ENCODE measurements around the gene MAP2K7.

- TF ChIP-seq, protein P1, sequence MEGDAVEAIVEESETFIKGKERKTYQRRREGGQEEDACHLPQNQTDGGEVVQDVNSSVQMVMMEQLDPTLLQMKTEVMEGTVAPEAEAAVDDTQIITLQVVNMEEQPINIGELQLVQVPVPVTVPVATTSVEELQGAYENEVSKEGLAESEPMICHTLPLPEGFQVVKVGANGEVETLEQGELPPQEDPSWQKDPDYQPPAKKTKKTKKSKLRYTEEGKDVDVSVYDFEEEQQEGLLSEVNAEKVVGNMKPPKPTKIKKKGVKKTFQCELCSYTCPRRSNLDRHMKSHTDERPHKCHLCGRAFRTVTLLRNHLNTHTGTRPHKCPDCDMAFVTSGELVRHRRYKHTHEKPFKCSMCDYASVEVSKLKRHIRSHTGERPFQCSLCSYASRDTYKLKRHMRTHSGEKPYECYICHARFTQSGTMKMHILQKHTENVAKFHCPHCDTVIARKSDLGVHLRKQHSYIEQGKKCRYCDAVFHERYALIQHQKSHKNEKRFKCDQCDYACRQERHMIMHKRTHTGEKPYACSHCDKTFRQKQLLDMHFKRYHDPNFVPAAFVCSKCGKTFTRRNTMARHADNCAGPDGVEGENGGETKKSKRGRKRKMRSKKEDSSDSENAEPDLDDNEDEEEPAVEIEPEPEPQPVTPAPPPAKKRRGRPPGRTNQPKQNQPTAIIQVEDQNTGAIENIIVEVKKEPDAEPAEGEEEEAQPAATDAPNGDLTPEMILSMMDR (IDR thresholded peaks at IDR 0.05): no peak
- TF ChIP-seq POLR2A (IDR thresholded peaks at IDR 0.05): no peak
Observed at GRCh38 chr19:7885818-7886217, 17.9 kb upstream of the MAP2K7 start.
